Keratinocyte (primary cell): Measurements from ENCODE around the gene TARBP2.

ENCODE experiments used
- CTCF ChIP-seq, 3 experiments: IDR thresholded peaks in 1 of 3; conservative IDR thresholded peaks in 1 of 3; optimal IDR thresholded peaks in 1 of 3; 2 replicates in 2 of 3; 3 replicates in 1 of 3; pipeline versions ENCODE3 to v1.5.1; 2011; ENCODE audit warnings: low read length in 3 of 3, mild to moderate bottlenecking in 3 of 3, moderate library complexity in 2 of 3, control low read depth in 1 of 3, inconsistent platforms in 1 of 3; ENCODE audit not compliant: insufficient read depth in 2 of 3; ENCODE audit errors: extremely low read depth in 1 of 3
- EZH2 ChIP-seq: IDR thresholded peaks from one replicate; pipeline ENCODE4 v1.6.1; 2012; ENCODE audit warnings: inconsistent platforms, mild to moderate bottlenecking, low read length, moderate library complexity

- no peak for TF ChIP-seq EZH2
- TF ChIP-seq CTCF (optimal IDR thresholded peaks at IDR 0.05 in 1 of 3, IDR thresholded peaks at IDR 0.05 in 1 of 3, conservative IDR thresholded peaks at IDR 0.05 in 1 of 3; ENCODE audit: extremely low read depth in 1 of 3, insufficient read depth in 2 of 3, low read length in 3 of 3) = no peak
Observed at GRCh38 chr12:53518381-53518780, 17.3 kb downstream of the TARBP2 start.
